ENCODE measurements around the gene IQCE.
A peak's percentile ranks its signal among the peaks of the same experiment; 100 is the strongest.

The IQCE gene

DNA sequence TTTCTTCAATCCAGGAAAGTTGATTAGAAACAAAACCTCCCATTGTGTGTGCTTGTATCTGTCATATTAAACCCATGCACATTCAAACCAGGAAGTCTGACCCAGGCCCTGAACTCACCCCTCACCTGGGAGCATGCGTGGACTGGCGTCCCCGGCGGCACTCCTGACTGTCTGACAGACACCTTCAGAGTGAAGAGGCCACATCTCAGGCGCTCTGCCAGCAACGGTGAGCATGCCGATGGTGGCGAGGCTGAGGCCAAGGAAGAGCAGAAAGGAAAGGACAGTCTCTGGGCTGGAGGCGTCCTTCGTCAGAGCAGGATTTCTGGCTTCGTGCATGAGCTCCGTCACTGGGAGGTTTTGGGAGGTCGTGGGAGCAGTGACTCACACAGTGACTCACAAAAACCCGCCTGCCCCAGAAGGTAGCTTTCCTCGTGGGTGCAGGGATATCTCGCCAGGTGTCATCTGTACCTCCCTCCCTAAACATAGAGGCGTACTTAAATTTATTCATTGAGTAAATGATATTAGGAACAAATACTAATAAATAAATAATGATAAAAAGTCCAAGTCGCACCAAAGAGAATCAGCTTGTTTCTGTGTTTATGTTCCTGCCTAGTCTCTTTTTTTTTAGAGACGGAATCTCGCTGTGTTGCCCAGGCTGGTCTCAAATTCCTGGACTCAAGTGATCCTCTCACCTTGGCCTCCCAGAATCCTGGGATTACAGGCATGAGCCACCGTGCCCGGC lies 13.5 kb downstream of the IQCE start:
- Histone ChIP-seq H2BK5ac (ENCODE audit: low read depth, low read length, poor library complexity) (no peak overlapping the region), H3K9ac (ENCODE audit: low read length) (no peak overlapping the region), H4K12ac (ENCODE audit: low read depth, low read length) (no peak overlapping the region), H3K4me1 (ENCODE audit: control insufficient read depth in 1 of 2, insufficient read depth in 2 of 2, low read length in 2 of 2) (peaks cover 3 to 4% of the 10 kb centered on the region in 2 experiments), H3K4me2 (ENCODE audit: low read length) (no peak overlapping the region), H3K79me2 (ENCODE audit: control insufficient read depth, insufficient read depth, low read length, poor library complexity) (no peaks in the 10 kb centered on the region), H2BK12ac (ENCODE audit: low read length) (no peak overlapping the region), H3K79me1 (ENCODE audit: low read length) (no peaks in the 10 kb centered on the region), H3K14ac (ENCODE audit: low read length) (no peak overlapping the region), H4K91ac (ENCODE audit: low read depth, low read length) (no peak overlapping the region), H2AFZ (ENCODE audit: insufficient read depth, low read length, poor library complexity) (no peak overlapping the region), H3K27ac (ENCODE audit: low read depth, low read length) (no peak overlapping the region), H2BK120ac (ENCODE audit: insufficient read depth, low read length, poor library complexity) (no peak overlapping the region), H4K8ac (ENCODE audit: low read depth, low read length) (no peak overlapping the region), H3K18ac (ENCODE audit: low read length) (no peak overlapping the region), H3K36me3 (ENCODE audit: control insufficient read depth in 1 of 2, insufficient read depth in 2 of 2, low read length in 2 of 2) (peaks cover 13 to 19% of the 10 kb centered on the region in 2 experiments), H3K23ac (ENCODE audit: low read length) (no peak overlapping the region), H3K4me3 (ENCODE audit: low read depth, low read length) (peak overlapping the region; percentile 2), H2AK5ac (ENCODE audit: low read length) (no peak overlapping the region), H3K27me3 (ENCODE audit: insufficient read depth, low read length) (no peaks in the 10 kb centered on the region), H3K4ac (ENCODE audit: low read depth, low read length) (no peak overlapping the region), H3K9me3 (ENCODE audit: insufficient read depth, low read depth, low read length) (peaks cover 3% of the 10 kb centered on the region)
- peak; percentile 41 to 52 for DNase-seq
- no CpG with 5 or more reads among the region's 22 CpGs for WGBS (ENCODE audit: extremely low coverage, insufficient coverage, insufficient read length)

- no peak overlapping the region for H3K27ac ChIP-seq (ENCODE audit: low read depth, low read length)
- no peak overlapping the region for H2AK5ac ChIP-seq (ENCODE audit: low read length)
- no peaks in the 10 kb centered on the region for H3K79me1 ChIP-seq (ENCODE audit: low read length)
- no peak overlapping the region for H3K4me3 ChIP-seq (ENCODE audit: low read depth, low read length)
- H3K36me3 ChIP-seq (ENCODE audit: control insufficient read depth in 1 of 2, insufficient read depth in 2 of 2, low read length in 2 of 2) = peaks cover 13 to 26% of the 10 kb centered on the region in 2 experiments
- H2BK120ac ChIP-seq (ENCODE audit: insufficient read depth, low read length, poor library complexity) = no peak overlapping the region
- peaks cover 3 to 4% of the 10 kb centered on the region in 2 experiments for H3K4me1 ChIP-seq (ENCODE audit: control insufficient read depth in 1 of 2, insufficient read depth in 2 of 2, low read length in 2 of 2)
- no peak overlapping the region for H4K8ac ChIP-seq (ENCODE audit: low read depth, low read length)
- no peak overlapping the region for H3K9ac ChIP-seq (ENCODE audit: low read length)
- H3K23ac ChIP-seq (ENCODE audit: low read length) = no peak overlapping the region
- no peak overlapping the region for H3K14ac ChIP-seq (ENCODE audit: low read length)
- no peak overlapping the region for H2BK5ac ChIP-seq (ENCODE audit: low read depth, low read length, poor library complexity)
- WGBS (ENCODE audit: extremely low coverage, insufficient coverage, insufficient read length) = no CpG with 5 or more reads among the region's 9 CpGs
- no peak overlapping the region for H4K91ac ChIP-seq (ENCODE audit: low read depth, low read length)
- H3K9me3 ChIP-seq (ENCODE audit: insufficient read depth, low read depth, low read length) = peaks cover 6% of the 10 kb centered on the region
- no peak overlapping the region for H3K4me2 ChIP-seq (ENCODE audit: low read length)
- H3K79me2 ChIP-seq (ENCODE audit: control insufficient read depth, insufficient read depth, low read length, poor library complexity) = no peaks in the 10 kb centered on the region
- no peak overlapping the region for H2AFZ ChIP-seq (ENCODE audit: insufficient read depth, low read length, poor library complexity)
- no peak overlapping the region for H3K4ac ChIP-seq (ENCODE audit: low read depth, low read length)
- H3K18ac ChIP-seq (ENCODE audit: low read length) = no peak overlapping the region
- H3K27me3 ChIP-seq (ENCODE audit: insufficient read depth, low read length) = no peaks in the 10 kb centered on the region
- no peak overlapping the region for H2BK12ac ChIP-seq (ENCODE audit: low read length)
- no peak overlapping the region for H4K12ac ChIP-seq (ENCODE audit: low read depth, low read length)
- DNase-seq = peak in 1 of 2 donors; percentile 53
Observed at GRCh38 chr7:2573761-2574160, 15.0 kb downstream of the IQCE start.

- H2BK120ac ChIP-seq (ENCODE audit: insufficient read depth, low read length, poor library complexity) = no peak overlapping the region
- H3K9me3 ChIP-seq (ENCODE audit: insufficient read depth, low read depth, low read length) = peaks cover 6% of the 10 kb centered on the region
- no peak overlapping the region for H3K4me2 ChIP-seq (ENCODE audit: low read length)
- no peak overlapping the region for H2BK5ac ChIP-seq (ENCODE audit: low read depth, low read length, poor library complexity)
- H3K14ac ChIP-seq (ENCODE audit: low read length) = no peak overlapping the region
- peaks cover 3 to 4% of the 10 kb centered on the region in 2 experiments for H3K4me1 ChIP-seq (ENCODE audit: control insufficient read depth in 1 of 2, insufficient read depth in 2 of 2, low read length in 2 of 2)
- no peak overlapping the region for H3K18ac ChIP-seq (ENCODE audit: low read length)
- no peak overlapping the region for H3K27ac ChIP-seq (ENCODE audit: low read depth, low read length)
- no peak for DNase-seq
- no peak overlapping the region for H3K9ac ChIP-seq (ENCODE audit: low read length)
- no peak overlapping the region for H3K4me3 ChIP-seq (ENCODE audit: low read depth, low read length)
- no peaks in the 10 kb centered on the region for H3K27me3 ChIP-seq (ENCODE audit: insufficient read depth, low read length)
- no peaks in the 10 kb centered on the region for H3K79me1 ChIP-seq (ENCODE audit: low read length)
- no peak overlapping the region for H3K23ac ChIP-seq (ENCODE audit: low read length)
- no peak overlapping the region for H2BK12ac ChIP-seq (ENCODE audit: low read length)
- no peak overlapping the region for H3K4ac ChIP-seq (ENCODE audit: low read depth, low read length)
- no CpG with 5 or more reads among the region's 21 CpGs for WGBS (ENCODE audit: extremely low coverage, insufficient coverage, insufficient read length)
- H2AK5ac ChIP-seq (ENCODE audit: low read length) = no peak overlapping the region
- H4K8ac ChIP-seq (ENCODE audit: low read depth, low read length) = no peak overlapping the region
- H2AFZ ChIP-seq (ENCODE audit: insufficient read depth, low read length, poor library complexity) = no peak overlapping the region
- H3K79me2 ChIP-seq (ENCODE audit: control insufficient read depth, insufficient read depth, low read length, poor library complexity) = no peaks in the 10 kb centered on the region
- H4K12ac ChIP-seq (ENCODE audit: low read depth, low read length) = no peak overlapping the region
- H3K36me3 ChIP-seq (ENCODE audit: control insufficient read depth in 1 of 2, insufficient read depth in 2 of 2, low read length in 2 of 2) = peaks cover 15 to 30% of the 10 kb centered on the region in 2 experiments
- no peak overlapping the region for H4K91ac ChIP-seq (ENCODE audit: low read depth, low read length)
Observed at GRCh38 chr7:2575046-2575732, 16.4 kb downstream of the IQCE start.

DNA sequence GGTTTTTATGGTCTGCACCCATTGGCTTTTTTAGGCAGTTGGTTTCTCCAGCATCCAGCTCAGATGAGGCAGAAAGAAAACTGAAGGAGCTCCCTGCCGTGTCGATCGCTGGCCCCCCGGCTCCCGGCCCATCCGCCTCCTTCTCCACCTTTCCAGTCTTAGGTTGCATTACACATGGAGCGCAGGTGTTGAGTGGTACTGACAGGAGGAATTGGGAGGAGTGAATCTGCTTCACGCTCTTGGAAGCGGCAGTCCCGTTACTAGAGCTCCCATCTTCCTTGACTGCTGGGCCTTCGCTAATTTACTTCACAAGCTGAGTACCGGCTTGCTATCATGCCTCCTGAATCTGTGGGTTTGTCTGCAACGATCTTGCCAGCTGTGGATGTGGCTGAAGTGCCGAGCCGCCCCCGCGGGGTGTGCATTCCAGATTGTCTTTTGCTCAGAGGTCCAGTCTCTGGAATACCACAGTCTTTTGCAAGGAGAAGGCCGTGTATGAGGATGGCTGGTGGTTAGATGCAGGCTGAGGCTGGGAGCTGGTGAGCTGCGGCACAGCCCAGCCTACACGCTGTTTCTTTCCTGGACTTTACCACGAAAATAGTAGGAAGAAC lies 17.1 kb downstream of the IQCE start:
- Histone ChIP-seq H3K79me2 (ENCODE audit: control insufficient read depth, insufficient read depth, low read length, poor library complexity) (no peaks in the 10 kb centered on the region), H4K8ac (ENCODE audit: low read depth, low read length) (no peak overlapping the region), H3K4ac (ENCODE audit: low read depth, low read length) (no peak overlapping the region), H4K91ac (ENCODE audit: low read depth, low read length) (no peak overlapping the region), H3K4me2 (ENCODE audit: low read length) (no peak overlapping the region), H3K27me3 (ENCODE audit: insufficient read depth, low read length) (no peaks in the 10 kb centered on the region), H2BK120ac (ENCODE audit: insufficient read depth, low read length, poor library complexity) (no peak overlapping the region), H3K79me1 (ENCODE audit: low read length) (no peaks in the 10 kb centered on the region), H2AK5ac (ENCODE audit: low read length) (no peak overlapping the region), H3K9me3 (ENCODE audit: insufficient read depth, low read depth, low read length) (peaks cover 6% of the 10 kb centered on the region), H3K27ac (ENCODE audit: low read depth, low read length) (no peak overlapping the region), H3K4me1 (ENCODE audit: control insufficient read depth in 1 of 2, insufficient read depth in 2 of 2, low read length in 2 of 2) (peaks cover 3 to 4% of the 10 kb centered on the region in 2 experiments), H3K9ac (ENCODE audit: low read length) (no peak overlapping the region), H3K4me3 (ENCODE audit: low read depth, low read length) (no peak overlapping the region), H2BK5ac (ENCODE audit: low read depth, low read length, poor library complexity) (no peak overlapping the region), H3K18ac (ENCODE audit: low read length) (no peak overlapping the region), H3K14ac (ENCODE audit: low read length) (no peak overlapping the region), H3K36me3 (ENCODE audit: control insufficient read depth in 1 of 2, insufficient read depth in 2 of 2, low read length in 2 of 2) (peaks cover 15 to 30% of the 10 kb centered on the region in 2 experiments), H2BK12ac (ENCODE audit: low read length) (no peak overlapping the region), H4K12ac (ENCODE audit: low read depth, low read length) (no peak overlapping the region), H3K23ac (ENCODE audit: low read length) (no peak overlapping the region), H2AFZ (ENCODE audit: insufficient read depth, low read length, poor library complexity) (no peak overlapping the region)
- no peak for DNase-seq
- WGBS (ENCODE audit: extremely low coverage, insufficient coverage, insufficient read length) = no CpG with 5 or more reads among the region's 21 CpGs
